Measurements from ENCODE around the gene PAX8. TPM values are rescaled to one million over a fixed set of nuclear protein-coding genes. Genes with fewer than 3 reads are reported as not detected.

The PAX8 gene
- total and polyA plus RNA-seq, 2 of the 13 experiments (the other 11 are each of a cell fraction or from before 2014, with no cell fraction given) = 1.5 to 8.8 TPM

GRCh38 chr2:113273981-113274380, 4.7 kb downstream of the PAX8 start:
- DNase-seq (ENCODE audit: low spot score) (no peak), ATAC-seq (no peak), FAIRE-seq (no peak)
- Histone ChIP-seq H3K79me2 (ENCODE audit: insufficient read depth, low read length) (no peaks in the 10 kb centered on the region), H3K36me3 (replicated peaks in 1 of 2; ENCODE audit: control insufficient read depth in 1 of 2, insufficient read depth in 2 of 2, low read length in 2 of 2) (no peaks in the 10 kb centered on the region), H3K9me3 (ENCODE audit: low read length) (no peaks in the 10 kb centered on the region), H3K27me3 (ENCODE audit: control insufficient read depth in 1 of 2, insufficient read depth in 2 of 2, low read length in 2 of 2) (peaks cover 1 to 15% of the 10 kb centered on the region in 2 experiments; a peak in 4 of 5 replicates), H3K4me3 (replicated peaks in 1 of 3; ENCODE audit: insufficient read depth in 1 of 3, low read depth in 2 of 3, low read length in 3 of 3) (no peak overlapping the region), H3K4me1 (ENCODE audit: insufficient read depth, low read length) (peaks cover 10% of the 10 kb centered on the region; the same call in 1 of the 2 replicates), H3K4me2 (ENCODE audit: low read depth, low read length) (no peak overlapping the region), H3K27ac (ENCODE audit: extremely low read length, insufficient read depth, low read length) (no peak overlapping the region), H2AFZ (ENCODE audit: low read length) (no peak overlapping the region), H3K9ac (ENCODE audit: insufficient read depth, low read depth, low read length) (no peak overlapping the region), H4K20me1 (ENCODE audit: insufficient read depth, low read length) (no peaks in the 10 kb centered on the region)
- CTCF ChIA-PET (ENCODE audit: low intra/inter-chr PET ratio, low total read pairs) = no interaction called here
- WGBS (ENCODE audit: low lambda C conversion rate) = 71% methylated on average over 9 of the region's 9 CpGs
- intact Hi-C loops (cut with micrococcal nuclease; ENCODE audit: unreplicated experiment) = no loop called here
- no TSS peak for BruUV-seq (replicated peaks)
- POLR2A ChIA-PET = interaction anchor here (1.4 to 1.8 kb wide), 2 partner anchors 8 to 14 kb away, joined by 5 to 13 read pairs; no protein-coding TSS in a partner anchor
- in situ Hi-C loops (cut with HindIII; ENCODE audit: extremely low pct_ligation_motif_present, low pct_unique_long_range_greater_than_20kb) = loop anchor here (25.0 kb wide), 1 partner anchor 88 kb away; no protein-coding TSS in a partner anchor
- TF ChIP-seq AKAP8 (CRISPR knock-in tag; IDR thresholded peaks at IDR 0.05) (no peak), E2F2 (CRISPR knock-in tag; IDR thresholded peaks at IDR 0.05; ENCODE audit: borderline replicate concordance) (no peak), ELF3 (CRISPR knock-in tag; IDR thresholded peaks at IDR 0.05) (no peak), SMARCC2 (IDR thresholded peaks at IDR 0.05) (no peak), ZSCAN20 (CRISPR knock-in tag; IDR thresholded peaks at IDR 0.05; ENCODE audit: borderline replicate concordance) (no peak), ZNF776 (CRISPR knock-in tag; IDR thresholded peaks at IDR 0.05) (no peak), MNT (IDR thresholded peaks at IDR 0.05) (no peak), ZNF124 (CRISPR knock-in tag; IDR thresholded peaks at IDR 0.05) (no peak), ZBTB8A (CRISPR knock-in tag; IDR thresholded peaks at IDR 0.05; ENCODE audit: borderline replicate concordance, low read depth) (no peak), ZNF720 (CRISPR knock-in tag; IDR thresholded peaks at IDR 0.05) (no peak)
